GOT3 (cell line): ENCODE results near the gene SPECC1.
"Not testable (repeated sequence)": the region's sequence is repeated elsewhere in the genome, so short reads cannot be mapped to it uniquely, and the experiment has no call there.

Experiments
- DNase-seq: peaks from one replicate; lab custom pipeline; 2025; ENCODE audit warnings: mixed read lengths; lab: John Stamatoyannopoulos, UW

SPECC1 gene

DNA sequence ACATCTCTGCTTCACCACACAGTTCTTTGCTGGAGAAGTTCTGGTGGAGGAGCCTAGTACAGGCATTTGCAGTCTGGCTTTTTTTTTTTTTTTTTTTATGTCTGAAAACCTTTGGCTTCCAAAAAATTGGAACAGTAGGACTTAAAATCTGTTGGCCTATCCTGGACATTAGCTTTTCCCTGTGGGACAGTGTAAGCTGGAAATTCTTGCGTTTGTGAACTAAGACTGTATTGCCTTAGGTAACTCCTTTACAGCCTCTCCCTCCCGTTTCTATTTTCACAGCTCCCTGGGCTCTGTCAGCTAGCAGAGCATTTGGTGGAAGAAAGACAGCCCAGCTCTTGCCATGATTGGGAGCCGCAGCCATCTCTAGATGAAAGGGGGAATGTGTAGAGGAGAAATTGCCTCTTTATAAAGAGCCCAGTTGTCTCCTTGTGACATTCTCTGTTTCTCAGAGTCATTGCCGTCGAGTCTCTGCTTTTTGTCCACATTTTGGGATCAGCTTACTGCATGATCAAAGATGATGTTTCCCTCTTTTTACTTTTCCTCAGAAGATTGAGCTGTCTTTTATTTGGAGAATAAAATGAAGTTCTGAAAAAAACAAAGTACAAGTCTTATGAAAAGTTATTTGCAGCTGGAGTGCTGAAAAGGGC, 227.5 kb downstream of the SPECC1 start:
- no peak for DNase-seq

- not testable (repeated sequence) for DNase-seq
Measured at GRCh38 chr17:20239776-20240175, 230.6 kb downstream of the SPECC1 start.

- no peak for DNase-seq
Measured at GRCh38 chr17:20241855-20242254, 232.7 kb downstream of the SPECC1 start.

DNA sequence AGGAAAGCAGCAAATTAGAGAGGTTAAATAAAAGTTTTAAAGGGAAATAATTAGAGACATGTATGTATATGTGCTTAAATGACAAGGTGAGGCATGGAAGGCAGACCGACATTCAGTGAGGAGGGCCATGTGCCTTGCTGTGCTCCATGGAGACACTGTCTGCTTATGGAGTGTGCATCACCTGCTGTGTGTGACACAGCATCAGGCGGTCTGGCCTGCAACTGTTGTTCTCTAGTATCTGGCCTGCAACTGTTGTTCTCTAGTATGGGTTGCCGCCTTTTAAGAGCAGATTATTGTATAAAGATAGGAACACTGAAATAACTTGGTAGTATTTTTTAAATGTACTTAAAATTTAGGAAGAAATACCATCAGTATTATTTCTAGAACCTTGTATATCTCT, 233.1 kb downstream of the SPECC1 start:
- no peak for DNase-seq

DNA sequence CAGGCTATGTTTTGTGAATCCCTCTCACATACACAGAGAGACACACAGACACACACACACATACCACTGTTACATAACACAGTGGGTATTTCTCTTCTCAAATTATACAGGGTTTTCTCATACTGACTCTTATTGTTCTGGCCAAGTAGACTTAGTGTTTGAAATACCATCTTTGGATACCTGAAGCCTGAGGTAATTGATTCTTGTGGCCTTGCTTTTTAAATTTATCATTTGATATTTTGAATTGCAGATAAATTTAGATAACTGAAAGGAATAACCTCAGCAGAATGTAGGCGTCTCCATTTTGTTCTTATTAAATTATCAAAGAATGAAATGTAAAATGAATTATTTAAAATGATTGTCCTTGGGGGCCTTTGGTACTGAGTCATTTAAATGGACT, 234.4 kb downstream of the SPECC1 start:
- DNase-seq = no peak

- no peak for DNase-seq
Measured at GRCh38 chr17:20244671-20245070, 235.5 kb downstream of the SPECC1 start.

- DNase-seq = no peak
Measured at GRCh38 chr17:20246692-20247091, 237.5 kb downstream of the SPECC1 start.

GRCh38 chr17:20253323-20253722, 244.2 kb downstream of the SPECC1 start:
- no peak for DNase-seq

- DNase-seq = no peak
Measured at GRCh38 chr17:20254541-20254940, 245.4 kb downstream of the SPECC1 start.

DNA sequence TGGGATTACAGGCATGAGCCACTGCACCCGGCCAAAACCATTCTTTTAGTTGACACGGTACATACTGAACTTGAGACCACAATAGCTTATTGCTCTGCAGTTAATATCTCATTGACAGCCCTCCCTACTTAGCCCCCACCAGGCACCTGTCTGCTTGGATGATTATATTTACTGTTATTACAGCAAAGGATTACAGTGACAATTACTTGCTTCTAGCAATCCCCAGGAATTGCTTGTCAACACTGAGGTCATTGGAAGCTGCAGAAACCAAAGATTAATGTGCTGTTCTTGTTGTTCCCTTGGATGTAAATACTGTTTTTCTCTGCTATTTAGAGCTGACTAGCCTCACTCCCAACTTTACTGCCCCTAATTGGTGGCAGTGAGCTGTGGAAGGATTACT, 247.0 kb downstream of the SPECC1 start:
- DNase-seq = no peak

DNA sequence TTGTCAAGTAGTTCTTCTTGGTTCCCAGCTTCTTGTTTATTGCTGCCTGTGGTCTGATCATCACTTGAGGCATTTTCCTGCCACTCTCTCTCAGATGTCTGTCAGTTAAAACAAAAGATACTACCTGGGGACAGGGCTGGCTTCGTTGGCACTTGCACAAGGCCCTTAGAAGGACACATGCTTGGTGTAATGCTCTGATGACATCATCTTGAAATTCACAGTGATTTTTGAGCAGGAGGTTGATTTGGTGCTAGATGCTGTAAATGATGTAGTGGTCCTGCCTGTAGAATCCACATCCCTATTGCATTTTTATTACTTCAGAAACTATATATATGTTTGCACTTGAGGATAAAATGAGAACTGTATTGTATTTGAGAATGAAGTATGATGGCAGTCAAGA, 247.8 kb downstream of the SPECC1 start:
- no peak for DNase-seq

DNA sequence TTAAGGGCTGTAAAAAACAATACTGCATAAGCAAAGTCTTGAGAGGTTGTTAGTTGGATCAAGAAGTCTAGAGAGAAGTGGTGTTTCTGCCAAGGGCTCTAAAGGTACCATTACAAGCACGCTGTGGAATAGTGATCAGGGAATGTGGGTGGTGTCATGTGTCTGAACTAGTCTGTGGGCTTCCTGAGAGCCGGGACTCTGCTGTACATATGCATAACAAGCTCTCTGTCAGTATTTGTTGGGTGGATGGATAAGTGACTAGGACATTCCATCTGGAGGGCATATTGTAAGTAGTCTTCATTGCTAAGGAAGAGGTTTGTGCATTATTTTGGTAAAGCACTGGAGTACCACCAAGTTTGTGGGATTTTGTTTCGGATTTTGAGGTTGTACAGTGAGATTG, 248.6 kb downstream of the SPECC1 start:
- no peak for DNase-seq

GRCh38 chr17:20259668-20260067, 250.5 kb downstream of the SPECC1 start:
- no peak for DNase-seq

GRCh38 chr17:20260268-20260667, 251.1 kb downstream of the SPECC1 start:
- no peak for DNase-seq

- no peak for DNase-seq
Measured at GRCh38 chr17:20262226-20263114, 253.3 kb downstream of the SPECC1 start.

- not testable (repeated sequence) for DNase-seq
Measured at GRCh38 chr17:20263115-20263433, 253.9 kb downstream of the SPECC1 start.

- DNase-seq = no peak
Measured at GRCh38 chr17:20263595-20263994, 254.4 kb downstream of the SPECC1 start.

DNA sequence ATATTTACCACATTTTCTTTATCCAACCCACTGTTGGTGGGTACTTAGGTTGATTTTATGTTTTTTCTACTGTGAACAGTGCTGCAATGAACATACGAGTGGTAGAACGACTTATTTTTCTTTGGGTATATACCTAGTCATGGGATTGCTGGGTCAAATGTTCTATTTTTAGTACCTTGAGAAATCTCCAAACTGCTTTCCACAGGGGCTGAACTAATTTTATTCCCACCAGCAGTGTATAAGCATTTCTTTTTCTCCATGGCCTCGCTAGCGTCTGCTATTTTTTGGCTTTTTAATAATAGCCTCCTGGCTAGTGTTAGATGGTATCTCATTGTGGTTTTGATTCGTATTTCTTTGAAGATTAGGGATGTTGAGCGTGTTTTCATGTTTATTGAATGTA, 255.8 kb downstream of the SPECC1 start:
- no peak for DNase-seq

DNA sequence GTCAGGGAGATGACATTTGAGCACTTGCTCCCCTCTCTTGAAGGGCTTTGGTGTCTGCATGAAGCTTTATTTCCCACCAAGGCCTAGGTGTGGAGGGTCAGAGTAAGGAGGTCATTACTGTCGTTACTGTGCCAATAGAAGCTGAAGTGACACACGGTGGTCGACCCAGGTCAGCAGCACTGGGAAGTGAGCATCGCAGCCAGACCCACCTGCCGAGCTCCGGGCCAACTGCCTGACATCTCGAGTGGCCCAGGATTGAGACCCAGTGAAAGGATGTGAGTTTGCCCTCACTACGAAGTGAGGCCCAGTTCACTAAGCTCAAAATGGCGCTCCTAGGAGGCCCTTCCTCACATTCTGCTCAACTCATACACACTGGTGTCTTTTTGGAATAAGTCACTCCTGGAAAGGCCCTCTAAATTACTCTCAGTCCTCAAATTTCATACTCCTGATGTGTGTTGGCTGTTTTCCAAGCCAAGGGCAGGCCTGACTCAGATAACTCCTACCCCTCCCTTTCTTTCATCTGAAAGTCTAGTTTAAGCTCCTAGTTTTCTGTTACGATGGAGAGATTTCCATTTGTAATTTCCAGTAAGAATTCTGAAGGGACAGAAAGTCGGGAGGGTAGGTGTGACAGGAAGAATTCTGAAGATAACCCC, 257.8 kb downstream of the SPECC1 start:
- DNase-seq = no peak

GRCh38 chr17:20267459-20267842, 258.3 kb downstream of the SPECC1 start:
- no peak for DNase-seq

- DNase-seq = no peak
Measured at GRCh38 chr17:20270369-20270768, 261.2 kb downstream of the SPECC1 start.

DNA sequence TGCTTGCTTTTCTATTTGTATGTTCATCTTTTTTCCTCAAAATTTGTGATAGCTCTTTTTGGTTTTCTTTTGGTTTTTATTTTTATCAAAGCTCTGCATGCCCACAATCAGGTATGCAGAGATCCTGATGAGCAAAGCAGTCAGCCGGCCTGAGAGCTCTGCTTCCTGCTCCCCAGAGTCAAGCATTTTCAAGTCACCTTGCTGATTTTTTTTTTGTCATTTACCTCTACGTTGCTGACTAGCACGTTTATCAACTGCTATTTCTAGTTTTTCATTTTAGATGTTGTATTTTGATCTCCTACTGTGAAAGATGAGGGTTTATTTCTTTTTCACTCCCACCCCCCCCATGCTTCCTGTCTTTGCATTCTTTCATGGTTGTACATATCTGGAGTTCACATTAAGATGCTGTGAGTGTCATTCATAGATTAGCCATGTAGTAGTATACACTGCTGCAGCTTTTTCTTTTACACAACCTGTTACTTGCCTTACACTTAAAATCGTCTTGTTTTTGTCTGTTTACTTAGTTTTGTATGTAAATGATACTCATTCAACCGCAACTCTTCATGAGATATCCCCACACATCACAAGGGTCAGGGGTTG, 262.0 kb downstream of the SPECC1 start:
- no peak for DNase-seq
